GM10266 (cell line): ENCODE measurements around the gene SEPTIN5.

ENCODE experiments used
- DNase-seq: peaks from one replicate; pipeline ENCODE4 v3.0.0; 2012; ENCODE audit errors: extremely low spot score
- CTCF ChIP-seq: IDR thresholded peaks from 2 replicates; pipeline ENCODE4 v1.5.1; 2012; ENCODE audit warnings: mild to moderate bottlenecking, low read depth; ENCODE audit not compliant: control insufficient read depth, insufficient read depth; ENCODE audit errors: missing control alignments

The SEPTIN5 gene

GRCh38 chr22:19714312-19715187 is at the start of gene SEPTIN5:
Gene SEPTIN5, plus strand, starts transcription at chr22:19714503. Its CDS starts 86 bp downstream, at chr22:19714589.
- TF ChIP-seq CTCF, result no peak
- no peak for DNase-seq

- no peak for TF ChIP-seq CTCF
Observed at GRCh38 chr22:19664951-19665783, 49.1 kb upstream of the SEPTIN5 start.

GRCh38 chr22:19665784-19666672 is 48.3 kb upstream of the SEPTIN5 start:
- TF ChIP-seq CTCF, result no peak
- no peak for DNase-seq

More at GRCh38 chr22:19664951-19665783, 49.1 kb upstream of the SEPTIN5 start:
- no peak for DNase-seq

- TF ChIP-seq CTCF, result no peak
- no peak for DNase-seq
Observed at GRCh38 chr22:19666673-19667593, 47.4 kb upstream of the SEPTIN5 start.

GRCh38 chr22:19667872-19668740 is 46.2 kb upstream of the SEPTIN5 start:
- no peak for TF ChIP-seq CTCF
- DNase-seq, result no peak

- TF ChIP-seq CTCF, result no peak
- DNase-seq, result no peak
Observed at GRCh38 chr22:19668748-19669147, 45.6 kb upstream of the SEPTIN5 start.
